Measurements from ENCODE around the gene RNF32. TPM values are rescaled to one million over a fixed set of nuclear protein-coding genes. Genes with fewer than 3 reads are reported as not detected.
A peak's percentile ranks its signal among the peaks of the same experiment; 100 is the strongest.
"Not testable (repeated sequence)": the region's sequence is repeated elsewhere in the genome, so short reads cannot be mapped to it uniquely, and the experiment has no call there.

RNF32 gene
- total RNA-seq, 2 donors from 2014 or later = 2.4 to 7.3 TPM

DNA sequence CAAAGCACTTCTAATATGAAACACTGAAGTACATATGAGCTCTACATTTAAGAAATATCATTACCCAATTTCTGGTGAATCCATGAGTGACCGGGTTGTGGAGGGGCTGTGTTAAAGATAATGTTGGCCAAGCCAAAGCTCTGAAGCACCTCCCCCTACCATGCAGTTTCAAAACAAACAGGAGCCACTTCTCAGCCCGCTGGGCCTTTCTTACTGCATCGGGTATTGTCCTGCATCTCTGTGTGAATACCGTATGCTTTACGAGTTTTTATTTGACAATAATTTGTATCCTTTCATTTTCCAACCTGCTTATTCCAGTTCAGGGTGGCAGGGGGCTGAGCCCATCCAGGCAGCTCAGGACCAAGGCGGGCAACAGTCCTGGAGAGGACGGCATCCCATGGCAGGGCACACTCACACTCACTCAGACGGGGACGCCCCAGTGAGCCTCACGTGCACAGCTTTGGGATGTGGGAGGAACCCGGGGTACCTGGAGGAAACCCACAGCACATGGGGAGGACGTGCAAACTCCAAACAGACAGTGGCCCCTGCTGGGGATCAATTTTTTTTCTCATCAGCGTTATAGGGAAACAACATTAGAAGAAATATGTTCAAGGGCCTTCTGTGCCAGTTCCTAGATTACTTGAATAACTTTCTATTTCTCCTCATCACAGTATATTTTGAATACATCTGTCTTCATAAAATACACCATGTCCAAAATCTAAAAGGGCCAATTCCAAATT, 1.9 kb downstream of the RNF32 start:
- no peak for TF ChIP-seq POLR2A (IDR thresholded peaks at IDR 0.05)
- TF ChIP-seq POLR2AphosphoS5 (IDR thresholded peaks at IDR 0.05) = no peak
- no peak for TF ChIP-seq CTCF (IDR thresholded peaks at IDR 0.05)
- no peak for DNase-seq (ENCODE audit: low spot score)
- no peaks in the 10 kb centered on the region for H3K4me1 ChIP-seq (replicated peaks)
- intact Hi-C loops (cut with DNase I) = no loop called here
- H3K9me3 ChIP-seq = no peaks in the 10 kb centered on the region
- peak overlapping the region in 1 of 2 donors; percentile 18 for H3K27ac ChIP-seq
- H3K27me3 ChIP-seq (replicated peaks; ENCODE audit: insufficient read depth) = no peaks in the 10 kb centered on the region
- no peaks in the 10 kb centered on the region for H3K36me3 ChIP-seq
- 66% methylated on average over 13 of the region's 13 CpGs for WGBS
- no peak overlapping the region for H3K4me3 ChIP-seq

DNA sequence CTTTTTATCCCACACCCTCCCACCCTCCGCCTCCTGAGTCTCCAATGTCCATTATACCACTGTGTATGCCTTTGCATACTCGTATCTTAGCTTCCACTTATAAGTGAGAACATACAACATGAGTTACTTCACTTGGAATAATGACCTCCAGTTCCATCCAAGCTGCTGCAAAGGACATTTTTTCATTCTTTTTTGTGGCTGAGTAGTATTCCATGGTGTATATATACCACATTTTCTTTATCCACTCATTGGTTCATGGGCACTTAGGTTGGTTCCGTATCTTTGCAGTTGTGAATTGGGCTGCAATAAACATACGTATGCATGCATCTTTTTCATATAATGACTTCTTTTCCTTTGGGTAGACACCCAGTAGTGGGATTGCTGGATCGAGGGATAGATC, 6.8 kb downstream of the RNF32 start:
- H3K27ac ChIP-seq; H3K9me3 ChIP-seq; H3K27me3 ChIP-seq (replicated peaks; ENCODE audit: insufficient read depth); DNase-seq (ENCODE audit: low spot score); H3K4me1 ChIP-seq (replicated peaks); H3K36me3 ChIP-seq; intact Hi-C loops (cut with DNase I); H3K4me3 ChIP-seq: not testable (repeated sequence)
- 99% methylated on average over 5 of the region's 5 CpGs for WGBS

- 39% methylated on average over 9 of the region's 9 CpGs for WGBS
- peak in 2 of 4 experiments; percentile 36 to 39 for TF ChIP-seq CTCF (IDR thresholded peaks at IDR 0.05)
- no peak for TF ChIP-seq POLR2AphosphoS5 (IDR thresholded peaks at IDR 0.05)
- no peaks in the 10 kb centered on the region for H3K36me3 ChIP-seq
- H3K4me1 ChIP-seq (replicated peaks) = no peaks in the 10 kb centered on the region
- no peak overlapping the region for H3K4me3 ChIP-seq
- H3K27me3 ChIP-seq (replicated peaks; ENCODE audit: insufficient read depth) = no peaks in the 10 kb centered on the region
- no peak for DNase-seq (ENCODE audit: low spot score)
- no peaks in the 10 kb centered on the region for H3K9me3 ChIP-seq
- no peak overlapping the region for H3K27ac ChIP-seq
- intact Hi-C loops (cut with DNase I) = no loop called here
Measured at GRCh38 chr7:156650042-156650441, 9.5 kb downstream of the RNF32 start.

- Histone ChIP-seq H3K27ac (no peak overlapping the region), H3K27me3 (replicated peaks; ENCODE audit: insufficient read depth) (no peaks in the 10 kb centered on the region), H3K4me1 (replicated peaks) (no peaks in the 10 kb centered on the region), H3K4me3 (no peak overlapping the region), H3K9me3 (no peaks in the 10 kb centered on the region), H3K36me3 (no peaks in the 10 kb centered on the region)
- 93% methylated on average over 4 of the region's 4 CpGs for WGBS
- intact Hi-C loops (cut with DNase I) = no loop called here
- no peak for DNase-seq (ENCODE audit: low spot score)
- TF ChIP-seq POLR2AphosphoS5 (IDR thresholded peaks at IDR 0.05) (no peak), POLR2A (IDR thresholded peaks at IDR 0.05) (no peak), CTCF (IDR thresholded peaks at IDR 0.05) (no peak)
Measured at GRCh38 chr7:156651474-156651873, 10.9 kb downstream of the RNF32 start.

GRCh38 chr7:156652886-156653568, 12.5 kb downstream of the RNF32 start:
- intact Hi-C loops (cut with DNase I) = no loop called here
- TF ChIP-seq POLR2AphosphoS5 (IDR thresholded peaks at IDR 0.05) (no peak), POLR2A (IDR thresholded peaks at IDR 0.05) (no peak), CTCF (IDR thresholded peaks at IDR 0.05) (no peak)
- no peaks in the 10 kb centered on the region for H3K36me3 ChIP-seq

More at GRCh38 chr7:156652886-156653568, 12.5 kb downstream of the RNF32 start:
- no peak for DNase-seq (ENCODE audit: low spot score)
- H3K27ac ChIP-seq = no peak overlapping the region
- no peaks in the 10 kb centered on the region for H3K9me3 ChIP-seq
- H3K4me1 ChIP-seq (replicated peaks) = no peaks in the 10 kb centered on the region
- no peak overlapping the region for H3K4me3 ChIP-seq
- WGBS = 97% methylated on average over 8 of the region's 8 CpGs
- no peaks in the 10 kb centered on the region for H3K27me3 ChIP-seq (replicated peaks; ENCODE audit: insufficient read depth)
